ENCODE results near the gene KCNMA1. TPM values are rescaled to one million over a fixed set of nuclear protein-coding genes. Genes with fewer than 3 reads are reported as not detected.

Gene KCNMA1
- total and polyA plus RNA-seq, 2 donors from 2014 or later: 4.2 to 8.9 TPM

DNA sequence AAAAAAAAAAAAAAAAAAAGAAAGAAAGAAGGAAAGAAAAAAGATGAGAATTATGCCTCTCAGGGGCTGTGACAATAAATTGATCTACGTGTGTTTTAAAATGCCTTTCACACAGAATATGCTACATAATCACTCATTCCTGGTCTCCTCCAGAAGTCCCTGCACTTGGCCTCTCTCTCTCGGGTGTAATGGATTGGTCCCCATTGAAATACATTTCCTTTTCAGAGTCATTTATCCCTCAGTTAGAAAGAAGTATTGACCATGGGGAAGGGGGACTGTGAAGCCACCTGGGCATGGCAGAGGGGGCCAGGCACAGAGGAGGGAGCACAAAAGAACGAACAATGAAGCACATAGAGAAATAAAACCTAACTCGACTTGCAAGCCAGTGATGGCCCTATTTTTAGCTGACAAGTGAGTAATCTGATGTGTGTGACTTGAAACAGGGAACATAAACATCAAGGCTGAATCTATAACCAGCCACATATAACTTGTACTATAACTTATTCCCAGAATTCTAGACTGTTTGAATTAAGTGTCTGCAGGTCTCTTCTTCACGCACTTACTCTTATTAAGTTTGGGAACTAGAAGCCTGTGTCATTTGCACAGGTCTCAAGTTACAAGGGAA is 490.8 kb downstream of the KCNMA1 start:
- H3K27me3 ChIP-seq (ENCODE audit: control insufficient read depth, insufficient read depth, low read length): no peaks in the 10 kb centered on the region
- H3K4me3 ChIP-seq (ENCODE audit: low read length in 3 of 3): no peak overlapping the region
- no peaks in the 10 kb centered on the region for H3K36me3 ChIP-seq (ENCODE audit: control insufficient read depth in 2 of 3, insufficient read depth in 3 of 3, low read length in 3 of 3)
- no peaks in the 10 kb centered on the region for H3K9me3 ChIP-seq (ENCODE audit: control insufficient read depth in 2 of 3, insufficient read depth in 1 of 3, low read length in 3 of 3)
- intact Hi-C loops (cut with DNase I): no loop called here
- H3K9ac ChIP-seq (ENCODE audit: low read length in 3 of 3): no peak overlapping the region
- DNase-seq (no peak), FAIRE-seq (no peak)
- H3K27ac ChIP-seq (ENCODE audit: low read depth in 2 of 2, low read length in 2 of 2): no peak overlapping the region
- TF ChIP-seq, protein P1, sequence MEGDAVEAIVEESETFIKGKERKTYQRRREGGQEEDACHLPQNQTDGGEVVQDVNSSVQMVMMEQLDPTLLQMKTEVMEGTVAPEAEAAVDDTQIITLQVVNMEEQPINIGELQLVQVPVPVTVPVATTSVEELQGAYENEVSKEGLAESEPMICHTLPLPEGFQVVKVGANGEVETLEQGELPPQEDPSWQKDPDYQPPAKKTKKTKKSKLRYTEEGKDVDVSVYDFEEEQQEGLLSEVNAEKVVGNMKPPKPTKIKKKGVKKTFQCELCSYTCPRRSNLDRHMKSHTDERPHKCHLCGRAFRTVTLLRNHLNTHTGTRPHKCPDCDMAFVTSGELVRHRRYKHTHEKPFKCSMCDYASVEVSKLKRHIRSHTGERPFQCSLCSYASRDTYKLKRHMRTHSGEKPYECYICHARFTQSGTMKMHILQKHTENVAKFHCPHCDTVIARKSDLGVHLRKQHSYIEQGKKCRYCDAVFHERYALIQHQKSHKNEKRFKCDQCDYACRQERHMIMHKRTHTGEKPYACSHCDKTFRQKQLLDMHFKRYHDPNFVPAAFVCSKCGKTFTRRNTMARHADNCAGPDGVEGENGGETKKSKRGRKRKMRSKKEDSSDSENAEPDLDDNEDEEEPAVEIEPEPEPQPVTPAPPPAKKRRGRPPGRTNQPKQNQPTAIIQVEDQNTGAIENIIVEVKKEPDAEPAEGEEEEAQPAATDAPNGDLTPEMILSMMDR (IDR thresholded peaks at IDR 0.05; ENCODE audit: borderline replicate concordance, extremely low read depth, insufficient read depth): no peak
- no peaks in the 10 kb centered on the region for H3K4me1 ChIP-seq (ENCODE audit: control insufficient read depth in 2 of 3, insufficient read depth in 2 of 3, low read depth in 1 of 3, low read length in 3 of 3)

DNA sequence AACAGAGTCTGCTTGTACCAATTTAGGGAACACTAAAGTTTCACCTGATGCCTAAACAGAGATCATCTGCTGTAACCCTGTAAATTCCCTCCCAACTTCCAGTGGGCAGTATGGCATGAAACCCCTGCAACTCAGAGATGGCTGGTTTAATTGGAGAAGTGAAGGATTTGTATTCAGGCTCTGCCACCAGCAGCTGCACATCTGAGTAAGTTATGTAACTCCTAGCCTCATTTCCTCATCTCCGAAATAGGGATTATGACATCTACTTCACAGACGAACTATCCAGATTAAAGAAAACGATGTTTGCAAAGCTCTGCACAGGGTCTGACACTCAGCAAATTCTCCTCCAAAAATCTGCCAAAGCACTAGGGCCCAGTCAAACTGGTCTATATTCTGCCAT is 493.0 kb downstream of the KCNMA1 start:
- FAIRE-seq: no peak

DNA sequence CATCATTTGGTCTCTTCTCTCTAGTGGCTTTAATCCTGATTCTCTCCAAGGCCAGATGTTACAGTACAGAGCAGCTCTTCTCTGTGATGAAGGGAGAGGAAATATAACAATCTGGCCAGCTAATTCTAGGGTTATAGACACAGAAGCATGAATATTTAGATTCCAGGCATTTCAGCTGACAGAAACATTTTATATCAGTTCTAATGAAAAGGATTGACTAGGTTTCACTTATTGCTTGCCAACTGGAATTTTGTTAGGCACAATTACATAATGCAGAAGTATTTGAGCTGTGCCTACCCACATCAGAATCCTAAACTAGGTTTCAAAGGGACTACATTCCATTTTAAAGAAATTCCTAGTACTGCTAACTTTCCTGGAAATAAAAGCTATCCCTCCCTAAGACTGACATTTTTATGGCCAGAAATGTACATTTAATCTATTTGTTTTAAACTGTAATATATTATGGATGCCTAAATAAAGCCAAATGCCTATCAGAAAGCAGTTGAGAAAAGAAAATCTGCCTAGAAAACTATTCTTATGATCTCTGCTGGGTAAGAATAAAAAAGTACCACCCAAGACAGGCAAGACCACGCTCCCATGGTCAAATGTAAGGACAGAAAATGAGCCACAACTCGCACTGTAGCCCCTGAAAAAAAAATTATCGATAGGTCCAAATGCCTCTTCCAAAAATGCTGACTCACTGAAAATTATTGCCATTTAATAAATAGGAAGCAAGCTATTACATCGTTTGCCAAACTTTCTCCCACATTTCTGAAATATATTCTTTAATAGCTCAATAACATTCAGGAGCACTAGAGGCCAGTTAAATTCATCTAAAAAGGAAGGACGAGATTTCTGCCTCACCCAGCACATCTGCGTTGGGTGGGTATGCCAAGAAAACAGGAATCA is 498.1 kb downstream of the KCNMA1 start:
- no peaks in the 10 kb centered on the region for H3K36me3 ChIP-seq (ENCODE audit: control insufficient read depth in 2 of 3, insufficient read depth in 3 of 3, low read length in 3 of 3)
- H3K27me3 ChIP-seq (ENCODE audit: control insufficient read depth, insufficient read depth, low read length): no peaks in the 10 kb centered on the region
- no peak for FAIRE-seq
- TF ChIP-seq, protein P1 (IDR thresholded peaks at IDR 0.05; ENCODE audit: borderline replicate concordance, extremely low read depth, insufficient read depth): no peak
- no peak overlapping the region for H3K9ac ChIP-seq (ENCODE audit: low read length in 3 of 3)
- H3K4me3 ChIP-seq (ENCODE audit: low read length in 3 of 3): no peak overlapping the region
- no peak overlapping the region for H3K27ac ChIP-seq (ENCODE audit: low read depth in 2 of 2, low read length in 2 of 2)
- no peaks in the 10 kb centered on the region for H3K4me1 ChIP-seq (ENCODE audit: control insufficient read depth in 2 of 3, insufficient read depth in 2 of 3, low read depth in 1 of 3, low read length in 3 of 3)
- DNase-seq: peak in 2 of 5 donors; percentile 32 to 50
- H3K9me3 ChIP-seq (ENCODE audit: control insufficient read depth in 2 of 3, insufficient read depth in 1 of 3, low read length in 3 of 3): no peaks in the 10 kb centered on the region
- intact Hi-C loops (cut with DNase I): no loop called here

More for the DNA sequence above, 493.0 kb downstream of the KCNMA1 start:
- intact Hi-C loops (cut with DNase I): no loop called here
- H3K4me3 ChIP-seq (ENCODE audit: low read length in 3 of 3): no peak overlapping the region
- DNase-seq: no peak
- no peaks in the 10 kb centered on the region for H3K27me3 ChIP-seq (ENCODE audit: control insufficient read depth, insufficient read depth, low read length)
- H3K27ac ChIP-seq (ENCODE audit: low read depth in 2 of 2, low read length in 2 of 2): no peak overlapping the region
- no peak overlapping the region for H3K9ac ChIP-seq (ENCODE audit: low read length in 3 of 3)
- no peaks in the 10 kb centered on the region for H3K4me1 ChIP-seq (ENCODE audit: control insufficient read depth in 2 of 3, insufficient read depth in 2 of 3, low read depth in 1 of 3, low read length in 3 of 3)
- no peaks in the 10 kb centered on the region for H3K36me3 ChIP-seq (ENCODE audit: control insufficient read depth in 2 of 3, insufficient read depth in 3 of 3, low read length in 3 of 3)
- TF ChIP-seq, protein P1 (IDR thresholded peaks at IDR 0.05; ENCODE audit: borderline replicate concordance, extremely low read depth, insufficient read depth): no peak
- H3K9me3 ChIP-seq (ENCODE audit: control insufficient read depth in 2 of 3, insufficient read depth in 1 of 3, low read length in 3 of 3): no peaks in the 10 kb centered on the region

All from kidney (tissue), 14 donors.